Central memory CD4-positive, alpha-beta T cell (primary cell): Measurements from ENCODE around the gene SH3PXD2B.
A peak's percentile ranks its signal among the peaks of the same experiment; 100 is the strongest.
"Not testable (repeated sequence)": the region's sequence is repeated elsewhere in the genome, so short reads cannot be mapped to it uniquely, and the experiment has no call there.

Experiments
- DNase-seq: peaks from one replicate; pipeline ENCODE4 v3.0.0; 2022

Gene SH3PXD2B

GRCh38 chr5:172334641-172335040 is 119.7 kb downstream of the SH3PXD2B start:
- DNase-seq = no peak

GRCh38 chr5:172334196-172334595 is 120.1 kb downstream of the SH3PXD2B start:
- DNase-seq = no peak

- DNase-seq = not testable (repeated sequence)
These were observed 127.4 kb downstream of the SH3PXD2B start for GRCh38 chr5:172326901-172327300.

- no peak for DNase-seq
These were observed 128.9 kb downstream of the SH3PXD2B start for GRCh38 chr5:172325452-172325851.

GRCh38 chr5:172322028-172322965 is 132.0 kb downstream of the SH3PXD2B start:
- DNase-seq = no peak

- DNase-seq = no peak
These were observed 132.7 kb downstream of the SH3PXD2B start for GRCh38 chr5:172321593-172321992.

- DNase-seq = no peak
These were observed 134.4 kb downstream of the SH3PXD2B start for GRCh38 chr5:172319708-172320441.

- no peak for DNase-seq
These were observed 138.5 kb downstream of the SH3PXD2B start for GRCh38 chr5:172315587-172316493.

GRCh38 chr5:172313915-172314314 is 140.4 kb downstream of the SH3PXD2B start:
- DNase-seq = no peak

- no peak for DNase-seq
These were observed 142.0 kb downstream of the SH3PXD2B start for GRCh38 chr5:172312286-172312685.

- no peak for DNase-seq
These were observed 142.7 kb downstream of the SH3PXD2B start for GRCh38 chr5:172311605-172312004.

GRCh38 chr5:172311026-172311425 is 143.3 kb downstream of the SH3PXD2B start:
- DNase-seq = no peak

- no peak for DNase-seq
These were observed 148.9 kb downstream of the SH3PXD2B start for GRCh38 chr5:172305380-172305779.

- DNase-seq = no peak
These were observed 150.6 kb downstream of the SH3PXD2B start for GRCh38 chr5:172303572-172304335.

- no peak for DNase-seq
These were observed 151.2 kb downstream of the SH3PXD2B start for GRCh38 chr5:172303162-172303561.

GRCh38 chr5:172302047-172302710 is 152.1 kb downstream of the SH3PXD2B start:
- DNase-seq = no peak

- no peak for DNase-seq
These were observed 154.3 kb downstream of the SH3PXD2B start for GRCh38 chr5:172299916-172300439.

- no peak for DNase-seq
These were observed 159.5 kb downstream of the SH3PXD2B start for GRCh38 chr5:172294831-172295230.

GRCh38 chr5:172293745-172294342 is 160.5 kb downstream of the SH3PXD2B start:
- DNase-seq = no peak

GRCh38 chr5:172293054-172293744 is 161.1 kb downstream of the SH3PXD2B start:
- DNase-seq = peak; percentile 60
